Measurements from ENCODE around the gene MRPS2. TPM values are rescaled to one million over a fixed set of nuclear protein-coding genes. Genes with fewer than 3 reads are reported as not detected.
"Not testable (repeated sequence)": the region's sequence is repeated elsewhere in the genome, so short reads cannot be mapped to it uniquely, and the experiment has no call there.

The MRPS2 gene
- total RNA-seq, 2 donors from 2014 or later: 55.6 to 55.9 TPM

DNA sequence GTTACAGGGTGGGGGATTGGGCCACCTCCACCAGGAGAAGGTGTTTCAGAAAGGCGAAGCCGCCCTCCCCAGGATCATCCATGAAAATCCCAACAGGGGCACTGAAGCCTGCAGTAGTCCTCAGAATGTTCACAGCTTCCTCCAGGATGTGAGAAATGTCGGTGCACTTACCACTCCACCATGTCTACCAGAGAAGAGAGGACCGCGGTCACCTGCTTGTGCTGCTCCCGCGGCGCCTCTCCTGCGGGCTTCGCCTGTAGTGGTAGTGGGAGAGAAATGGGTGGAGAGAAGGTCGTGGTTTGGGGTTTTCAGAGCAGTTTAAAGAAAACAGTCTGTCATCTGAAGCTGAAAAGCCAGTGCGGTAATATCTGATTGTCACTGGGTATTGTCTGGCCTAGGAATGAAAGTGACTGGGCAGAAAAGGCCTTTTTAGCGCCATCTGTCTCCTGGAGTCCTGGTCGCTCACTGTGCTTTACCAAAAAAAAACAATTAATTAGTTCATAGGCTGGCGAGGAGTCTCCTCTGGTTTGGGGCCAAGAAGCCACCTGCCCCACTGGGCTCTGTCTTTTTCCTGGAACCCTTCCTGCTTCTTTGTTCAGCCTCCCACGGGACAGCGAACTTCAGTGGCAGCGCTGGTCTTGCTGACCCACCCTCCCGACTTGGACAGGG lies 43.9 kb upstream of the MRPS2 start:
- Histone ChIP-seq H3K27me3 (replicated peaks; ENCODE audit: insufficient read depth) (no peaks in the 10 kb centered on the region), H3K27ac (no peak overlapping the region), H3K9me3 (no peaks in the 10 kb centered on the region), H3K4me3 (no peak overlapping the region), H3K36me3 (no peaks in the 10 kb centered on the region), H3K4me1 (replicated peaks) (no peaks in the 10 kb centered on the region)
- intact Hi-C loops (cut with DNase I): no loop called here
- no peak for DNase-seq (ENCODE audit: low spot score)
- TF ChIP-seq POLR2AphosphoS5 (IDR thresholded peaks at IDR 0.05) (no peak), POLR2A (IDR thresholded peaks at IDR 0.05) (no peak), CTCF (IDR thresholded peaks at IDR 0.05) (no peak)
- 59% methylated on average over 19 of the region's 19 CpGs for WGBS

DNA sequence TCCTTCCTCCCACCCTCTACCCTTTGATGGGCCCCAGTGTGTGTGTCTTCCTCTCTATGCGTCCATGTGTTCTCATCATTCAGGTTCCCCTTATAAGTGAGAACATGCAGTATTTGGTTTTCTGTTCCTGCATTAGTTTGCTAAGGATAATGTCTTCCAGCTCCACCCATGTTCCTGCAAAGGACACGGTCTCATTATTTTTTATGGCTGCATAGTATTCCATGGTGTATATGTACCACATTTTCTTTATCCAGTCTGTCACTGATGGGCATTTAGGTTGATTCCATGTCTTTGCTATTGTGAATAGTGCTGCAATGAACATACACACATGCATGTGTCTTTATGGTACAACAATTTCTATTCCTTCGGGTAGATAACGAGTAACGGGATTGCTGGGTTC lies 42.0 kb upstream of the MRPS2 start:
- H3K4me1 ChIP-seq (replicated peaks); DNase-seq (ENCODE audit: low spot score); H3K27me3 ChIP-seq (replicated peaks; ENCODE audit: insufficient read depth); H3K4me3 ChIP-seq; intact Hi-C loops (cut with DNase I); H3K36me3 ChIP-seq; H3K9me3 ChIP-seq; H3K27ac ChIP-seq: not testable (repeated sequence)
- WGBS: 93% methylated on average over 5 of the region's 5 CpGs

- 40% methylated on average over 11 of the region's 11 CpGs for WGBS
- Histone ChIP-seq H3K9me3 (no peaks in the 10 kb centered on the region), H3K4me3 (no peak overlapping the region), H3K27me3 (replicated peaks; ENCODE audit: insufficient read depth) (no peaks in the 10 kb centered on the region), H3K36me3 (no peaks in the 10 kb centered on the region), H3K27ac (no peak overlapping the region), H3K4me1 (replicated peaks) (no peaks in the 10 kb centered on the region)
- intact Hi-C loops (cut with DNase I): no loop called here
- no peak for TF ChIP-seq CTCF (IDR thresholded peaks at IDR 0.05)
- TF ChIP-seq POLR2A (IDR thresholded peaks at IDR 0.05): no peak
- TF ChIP-seq POLR2AphosphoS5 (IDR thresholded peaks at IDR 0.05): no peak
- no peak for DNase-seq (ENCODE audit: low spot score)
Measured at GRCh38 chr9:135461936-135462335, 38.5 kb upstream of the MRPS2 start.

- Histone ChIP-seq H3K4me3 (no peak overlapping the region), H3K4me1 (replicated peaks) (no peaks in the 10 kb centered on the region), H3K36me3 (no peaks in the 10 kb centered on the region), H3K9me3 (no peaks in the 10 kb centered on the region), H3K27ac (no peak overlapping the region), H3K27me3 (replicated peaks; ENCODE audit: insufficient read depth) (no peaks in the 10 kb centered on the region)
- no peak for DNase-seq (ENCODE audit: low spot score)
- 62% methylated on average over 3 of the region's 3 CpGs for WGBS
- intact Hi-C loops (cut with DNase I): no loop called here
- no peak for TF ChIP-seq POLR2A (IDR thresholded peaks at IDR 0.05)
- no peak for TF ChIP-seq POLR2AphosphoS5 (IDR thresholded peaks at IDR 0.05)
- no peak for TF ChIP-seq CTCF (IDR thresholded peaks at IDR 0.05)
Measured at GRCh38 chr9:135463140-135463539, 37.3 kb upstream of the MRPS2 start.

DNA sequence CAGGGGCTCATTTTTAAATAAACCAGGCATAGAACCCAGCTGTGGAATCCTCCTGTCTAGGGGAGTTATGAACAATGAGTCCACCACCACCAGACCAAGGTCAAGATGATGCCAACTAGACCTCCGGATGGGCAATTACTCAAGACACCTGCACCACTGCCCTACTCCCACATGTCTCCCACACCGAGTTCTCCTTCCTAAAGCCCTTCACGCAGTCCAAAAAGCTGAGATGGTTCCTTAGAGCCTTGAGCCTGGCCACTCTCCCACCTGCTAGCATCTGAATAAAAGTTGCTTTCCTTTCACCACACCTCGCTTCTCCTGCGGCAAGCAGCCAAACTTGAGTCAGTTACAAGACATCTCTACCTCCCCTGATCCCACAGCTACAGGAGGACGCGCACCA lies 36.3 kb upstream of the MRPS2 start:
- TF ChIP-seq POLR2AphosphoS5 (IDR thresholded peaks at IDR 0.05): no peak
- no peak for TF ChIP-seq CTCF (IDR thresholded peaks at IDR 0.05)
- TF ChIP-seq POLR2A (IDR thresholded peaks at IDR 0.05): no peak
- Histone ChIP-seq H3K27me3 (replicated peaks; ENCODE audit: insufficient read depth) (no peaks in the 10 kb centered on the region), H3K27ac (no peak overlapping the region), H3K4me1 (replicated peaks) (no peaks in the 10 kb centered on the region), H3K36me3 (no peaks in the 10 kb centered on the region), H3K9me3 (no peaks in the 10 kb centered on the region), H3K4me3 (no peak overlapping the region)
- intact Hi-C loops (cut with DNase I): no loop called here
- 91% methylated on average over 7 of the region's 7 CpGs for WGBS
- DNase-seq (ENCODE audit: low spot score): no peak
